Thymus (tissue), 11 donors: ENCODE data around the gene SIDT1. TPM values are rescaled to one million over a fixed set of nuclear protein-coding genes. Genes with fewer than 3 reads are reported as not detected.

Source experiments
- DNase-seq, 9 donors: peaks; one replicate each; pipeline ENCODE4 v3.0.0-alpha.2; 2013; ENCODE audit warnings: low spot score in 9 of 9, low read depth in 6 of 9, missing footprints in 1 of 9
- H3K27ac ChIP-seq, 2 donors: one replicate each; pipeline ENCODE4 v1.5.1; 2013; ENCODE audit warnings: control low read depth in 1 of 2, low read depth in 1 of 2, low read length in 1 of 2, mild to moderate bottlenecking in 1 of 2, moderate library complexity in 1 of 2
- H3K27me3 ChIP-seq, 2 donors: one replicate each; pipeline ENCODE4 v1.5.1; 2013; ENCODE audit warnings: low read length in 1 of 2; ENCODE audit not compliant: control insufficient read depth in 2 of 2, insufficient read depth in 1 of 2
- H3K36me3 ChIP-seq, 2 donors: one replicate each; pipeline ENCODE4 v1.5.1; 2013; ENCODE audit warnings: low read length in 1 of 2, mild to moderate bottlenecking in 1 of 2, moderate library complexity in 1 of 2; ENCODE audit not compliant: control insufficient read depth in 2 of 2, insufficient read depth in 2 of 2
- H3K4me1 ChIP-seq, 2 donors: one replicate each; pipeline ENCODE4 v1.5.1; 2013; ENCODE audit warnings: low read length in 2 of 2; ENCODE audit not compliant: control insufficient read depth in 2 of 2, insufficient read depth in 2 of 2
- H3K4me3 ChIP-seq, 2 donors: one replicate each; pipeline ENCODE4 v1.5.1; 2013; ENCODE audit warnings: low read length in 2 of 2, control low read depth in 1 of 2, mild to moderate bottlenecking in 1 of 2
- H3K9me3 ChIP-seq, 2 donors: one replicate each; pipeline ENCODE4 v1.5.1; 2013; ENCODE audit warnings: low read length in 1 of 2, mild to moderate bottlenecking in 1 of 2; ENCODE audit not compliant: control insufficient read depth in 2 of 2, insufficient read depth in 1 of 2
- WGBS: extraction: QIAGEN DNeasy Blood & Tissue Kit; methylation state at CpG from one replicate; pipeline ENCODE4 v1.1.7; 2013; 5-methylcytosine and 5-hydroxymethylcytosine counted together
- polyA plus RNA-seq: library from polyadenylated mRNA; stranded (reverse); fragments of 200-250 nt; gene quantifications from one replicate; pipeline ENCODE4 v1.2.3, GENCODE V29; 2013
- total RNA-seq: library from RNA; stranded (reverse); fragments of 120-200 nt; gene quantifications from one replicate; pipeline ENCODE4 v1.2.4, GENCODE V29; 2013
- donor health status: healthy.

SIDT1 gene
- total and polyA plus RNA-seq, 2 donors: 4.2 to 12.6 TPM

DNA sequence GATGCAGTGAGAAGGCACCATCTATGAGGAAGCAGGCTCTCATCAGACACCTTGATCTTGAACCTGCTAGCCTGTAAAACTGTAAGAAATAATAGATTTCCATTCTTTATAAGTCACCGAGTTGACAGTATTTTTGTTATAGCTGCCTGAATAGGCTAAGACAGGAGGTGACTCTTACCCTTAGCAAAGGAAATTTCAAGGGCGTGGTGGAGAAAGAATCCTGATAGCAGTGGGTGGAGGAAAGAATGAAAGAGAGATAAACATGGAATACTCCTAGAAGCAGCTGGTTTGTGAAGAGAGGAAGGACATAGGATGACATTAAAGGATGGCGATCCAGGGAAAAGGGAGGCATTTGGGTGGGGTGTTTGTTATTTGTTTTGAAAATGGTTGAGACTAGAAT, 41.4 kb downstream of the SIDT1 start:
- 98% methylated on average over 3 of the region's 3 CpGs for WGBS
- no peaks in the 10 kb centered on the region for H3K36me3 ChIP-seq

DNA sequence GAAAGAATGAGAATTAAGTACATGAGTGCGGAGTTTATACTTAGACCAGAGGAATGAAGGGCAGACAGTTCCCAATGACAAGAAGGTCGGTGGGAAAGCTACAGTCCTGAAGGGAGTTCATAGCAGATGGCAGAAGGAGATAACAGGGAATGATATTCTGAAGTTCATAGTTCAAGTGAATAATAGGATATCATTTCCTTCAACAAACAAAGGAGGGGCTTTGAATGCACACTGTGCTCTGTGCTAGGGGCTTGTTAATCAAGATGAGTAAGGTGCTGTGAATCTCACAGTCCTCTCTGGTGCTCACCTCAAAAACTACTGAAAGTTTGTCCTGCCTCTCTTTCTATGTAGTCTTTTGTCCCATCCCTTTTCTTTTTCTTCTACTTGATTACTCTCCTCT, 41.9 kb downstream of the SIDT1 start:
- Histone ChIP-seq H3K4me3 (no peak overlapping the region), H3K27me3 (no peaks in the 10 kb centered on the region), H3K27ac (no peak overlapping the region), H3K36me3 (no peaks in the 10 kb centered on the region), H3K9me3 (no peaks in the 10 kb centered on the region), H3K4me1 (no peaks in the 10 kb centered on the region)
- 84% methylated on average over 2 of the region's 2 CpGs for WGBS
- DNase-seq: no peak

More for the DNA sequence above, 41.4 kb downstream of the SIDT1 start:
- Histone ChIP-seq H3K4me1 (no peaks in the 10 kb centered on the region), H3K27ac (no peak overlapping the region), H3K4me3 (no peak overlapping the region), H3K9me3 (no peaks in the 10 kb centered on the region), H3K27me3 (no peaks in the 10 kb centered on the region)
- DNase-seq: no peak

DNA sequence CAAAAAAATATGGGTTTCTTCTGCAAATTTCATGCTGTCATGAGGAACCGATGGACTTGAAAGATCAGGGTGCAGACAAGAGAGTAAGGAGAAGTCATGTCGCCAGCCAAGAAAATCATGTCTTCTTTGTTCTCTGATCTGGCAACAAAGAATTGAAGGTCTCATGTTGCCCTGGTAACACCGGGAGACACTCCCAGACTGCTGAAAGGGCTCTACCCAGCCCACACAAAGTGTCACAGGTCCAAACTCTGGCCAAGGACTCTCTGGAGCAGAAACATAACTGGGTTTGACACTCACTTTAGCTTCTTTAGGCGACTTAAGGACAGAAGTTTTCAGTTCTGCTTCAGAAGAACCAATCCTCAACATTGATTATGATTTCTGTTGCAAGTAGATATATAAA, 42.9 kb downstream of the SIDT1 start:
- no peaks in the 10 kb centered on the region for H3K27me3 ChIP-seq
- 81% methylated on average over 4 of the region's 4 CpGs for WGBS
- H3K9me3 ChIP-seq: no peaks in the 10 kb centered on the region
- H3K4me3 ChIP-seq: no peak overlapping the region
- no peaks in the 10 kb centered on the region for H3K36me3 ChIP-seq
- DNase-seq: no peak
- no peaks in the 10 kb centered on the region for H3K4me1 ChIP-seq
- H3K27ac ChIP-seq: no peak overlapping the region

DNA sequence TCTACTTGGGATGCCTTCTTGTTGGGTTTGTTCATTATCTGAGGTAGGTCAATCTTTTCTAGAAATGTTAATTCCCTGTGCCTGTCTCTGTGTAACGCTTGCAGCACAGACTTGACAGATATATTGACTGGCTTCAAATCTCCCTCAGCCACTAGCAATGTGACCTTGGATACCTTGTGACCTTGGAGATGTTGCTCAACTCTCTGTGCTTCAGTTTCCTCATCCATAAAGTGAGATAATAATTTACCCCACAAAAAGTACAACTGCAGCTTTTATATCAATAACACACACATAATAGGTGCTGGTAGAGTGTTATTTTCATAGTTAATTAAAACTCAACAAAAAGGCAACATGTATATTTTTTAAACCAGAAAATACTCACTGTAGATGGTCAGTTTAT, 52.9 kb downstream of the SIDT1 start:
- Histone ChIP-seq H3K36me3 (peaks cover 2 to 6% of the 10 kb centered on the region in 2 donors), H3K27ac (no peak overlapping the region), H3K27me3 (no peaks in the 10 kb centered on the region), H3K9me3 (no peaks in the 10 kb centered on the region), H3K4me1 (no peaks in the 10 kb centered on the region), H3K4me3 (no peak overlapping the region)
- 49% methylated on average over 1 of the region's 1 CpG for WGBS
- DNase-seq: no peak

DNA sequence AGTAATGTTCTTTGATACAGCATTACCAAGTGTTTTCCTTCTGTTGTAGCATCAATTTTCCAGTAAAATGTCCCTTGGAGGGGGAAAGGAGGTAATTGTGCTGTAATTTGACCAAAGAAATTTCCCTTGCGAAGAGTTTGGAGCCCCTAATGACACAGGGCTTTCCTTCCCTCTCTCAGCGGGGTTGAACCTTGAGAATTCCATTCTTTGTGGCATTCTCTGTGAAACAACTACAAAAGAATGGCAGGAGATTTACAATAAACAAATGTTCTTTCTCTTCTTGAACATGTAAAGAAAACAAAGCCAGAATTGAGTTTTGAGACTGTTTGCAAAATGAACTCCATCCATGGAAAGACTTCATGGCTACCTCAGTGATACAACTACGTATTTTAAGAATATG, 53.4 kb downstream of the SIDT1 start:
- WGBS: 95% methylated on average over 3 of the region's 3 CpGs
- Histone ChIP-seq H3K36me3 (peaks cover 2 to 6% of the 10 kb centered on the region in 2 donors), H3K4me3 (no peak overlapping the region)

DNA sequence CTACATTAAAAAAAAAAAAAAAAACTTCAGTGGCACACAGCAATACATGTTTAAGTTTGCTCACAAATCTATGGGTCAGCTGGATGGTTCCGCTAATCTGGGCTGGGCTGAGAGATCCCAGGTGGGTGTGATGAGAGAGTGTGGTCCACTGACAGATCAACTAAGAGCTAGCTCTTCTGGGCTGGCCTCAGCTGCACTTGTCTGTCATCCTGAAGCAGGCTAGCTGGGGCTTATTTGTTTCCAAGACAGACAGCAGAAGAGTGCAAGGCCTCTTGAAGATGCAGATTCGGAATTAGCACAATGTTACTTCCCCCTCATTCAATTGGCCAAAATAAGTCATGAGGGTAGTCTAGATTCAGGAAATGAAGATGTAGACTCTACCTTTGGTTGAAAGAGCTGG, 56.5 kb downstream of the SIDT1 start:
- no peaks in the 10 kb centered on the region for H3K27me3 ChIP-seq
- DNase-seq: no peak
- no peak overlapping the region for H3K4me3 ChIP-seq
- peaks cover 0 to 9% of the 10 kb centered on the region in 2 donors for H3K4me1 ChIP-seq
- no peaks in the 10 kb centered on the region for H3K9me3 ChIP-seq
- peaks cover 0 to 6% of the 10 kb centered on the region in 2 donors for H3K36me3 ChIP-seq
- WGBS: 97% methylated on average over 2 of the region's 2 CpGs
- no peak overlapping the region for H3K27ac ChIP-seq

More for the DNA sequence above, 53.4 kb downstream of the SIDT1 start:
- Histone ChIP-seq H3K4me1 (no peaks in the 10 kb centered on the region), H3K27ac (no peak overlapping the region), H3K9me3 (no peaks in the 10 kb centered on the region), H3K27me3 (no peaks in the 10 kb centered on the region)
- no peak for DNase-seq

DNA sequence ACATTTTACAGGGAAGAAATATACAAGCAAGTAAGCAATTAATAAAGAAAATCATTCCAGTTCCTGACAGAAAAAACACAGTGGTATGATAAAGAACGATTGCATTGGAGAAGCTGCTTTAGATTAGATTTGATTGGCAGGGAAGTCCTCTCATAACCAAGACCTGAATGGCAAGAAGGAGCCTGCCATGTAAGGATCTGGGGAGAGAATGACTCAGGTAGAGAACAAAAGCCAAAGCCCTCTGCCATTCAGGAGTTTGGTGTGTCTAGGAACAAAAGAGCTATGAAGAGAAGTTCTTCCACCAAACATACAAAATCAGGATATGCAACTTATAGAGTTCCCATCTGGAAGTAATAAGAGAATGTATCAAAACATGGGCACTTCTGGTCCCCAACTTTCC, 57.6 kb downstream of the SIDT1 start:
- WGBS: 92% methylated on average over 1 of the region's 1 CpG
- no peak overlapping the region for H3K27ac ChIP-seq
- peaks cover 0 to 6% of the 10 kb centered on the region in 2 donors for H3K36me3 ChIP-seq
- H3K4me3 ChIP-seq: peak overlapping the region in 1 of 2 donors; percentile 28
- peaks cover 0 to 17% of the 10 kb centered on the region in 2 donors for H3K4me1 ChIP-seq
- no peaks in the 10 kb centered on the region for H3K9me3 ChIP-seq
- no peaks in the 10 kb centered on the region for H3K27me3 ChIP-seq
- no peak for DNase-seq

DNA sequence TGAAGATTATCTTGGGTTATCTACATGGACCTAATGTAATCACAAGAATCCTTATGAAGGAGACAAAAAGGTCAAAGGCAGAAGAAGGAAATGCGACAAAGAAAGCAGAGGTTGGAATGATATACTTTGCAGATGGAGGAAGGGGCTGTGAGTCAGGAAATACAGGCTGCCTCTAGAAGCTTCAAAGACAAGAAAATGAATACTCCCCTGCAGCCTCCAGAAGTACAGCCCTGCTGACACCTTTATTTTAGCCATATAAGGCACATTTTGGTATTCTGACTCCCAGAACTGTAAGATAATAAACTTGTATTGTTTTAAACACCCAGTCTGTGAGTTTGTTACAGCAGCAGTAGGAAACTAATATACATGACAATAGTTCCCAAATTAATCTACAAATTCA, 58.6 kb downstream of the SIDT1 start:
- Histone ChIP-seq H3K4me1 (peaks cover 0 to 21% of the 10 kb centered on the region in 2 donors), H3K9me3 (no peaks in the 10 kb centered on the region), H3K36me3 (peaks cover 0 to 2% of the 10 kb centered on the region in 2 donors), H3K27ac (peak overlapping the region in 1 of 2 donors; percentile 82), H3K4me3 (peak overlapping the region; percentile 10 to 44), H3K27me3 (no peaks in the 10 kb centered on the region)
- peak; percentile 32 to 89 (median 67) for DNase-seq
- WGBS: 29% methylated on average over 1 of the region's 1 CpG

DNA sequence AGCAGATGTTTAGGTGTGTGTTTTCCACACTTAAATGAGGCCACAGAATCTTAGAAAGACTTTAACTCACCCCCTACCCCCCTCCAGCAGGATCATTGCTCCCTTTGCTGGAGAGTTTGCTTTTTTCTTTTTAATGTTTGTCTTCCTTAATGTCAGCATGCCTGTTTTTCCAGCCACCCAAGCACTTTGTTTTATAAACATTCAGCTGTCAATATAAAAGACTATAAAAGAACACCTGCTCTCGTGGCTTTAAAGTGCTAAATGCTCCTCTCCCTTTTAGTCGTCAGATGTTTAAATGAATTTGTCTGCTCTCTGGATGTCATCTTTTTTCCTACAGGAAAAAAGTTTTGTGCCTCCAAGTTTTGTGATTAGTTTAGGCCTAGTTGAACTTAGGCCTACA, 61.7 kb downstream of the SIDT1 start:
- H3K4me1 ChIP-seq: peaks cover 0 to 36% of the 10 kb centered on the region in 2 donors
- WGBS: 12% methylated on average over 2 of the region's 2 CpGs
- H3K36me3 ChIP-seq: no peaks in the 10 kb centered on the region
- no peaks in the 10 kb centered on the region for H3K9me3 ChIP-seq
- peak overlapping the region in 1 of 2 donors; percentile 72 for H3K27ac ChIP-seq
- no peaks in the 10 kb centered on the region for H3K27me3 ChIP-seq
- peak in 1 of 9 donors; percentile 51 for DNase-seq
- H3K4me3 ChIP-seq: no peak overlapping the region
